PC-3 (cell line): Measurements from ENCODE around the gene PREX1. TPM values are rescaled to one million over a fixed set of nuclear protein-coding genes. Genes with fewer than 3 reads are reported as not detected.

Experiments used
- ATAC-seq: fragments of 200-7000 bp; cut with Tn5 transposase; 2 replicates; pipeline ENCODE4 v1.9.1; 2020; ENCODE audit warnings: mild to moderate bottlenecking, moderate library complexity
- BruUV-seq: library from RNA; stranded (reverse); fragments of 400-500 nt; replicated peaks from 2 replicates; lab custom pipeline; 2021; lab: Mats Ljungman, UMichigan
- CTCF ChIA-PET: fragments of 300-600 bp; sonication (Branson Sonifier 250); formaldehyde crosslinking; loops from one replicate; lab custom pipeline; 2022; ENCODE audit warnings: antibody characterized with exemption; lab: Charles Lee
- POLR2A ChIA-PET: fragments of 300-600 bp; sonication (Branson Sonifier 250); formaldehyde crosslinking; loops from one replicate; lab custom pipeline; 2022; ENCODE audit warnings: antibody characterized with exemption; ENCODE audit not compliant: unreplicated experiment; lab: Charles Lee
- DNase-seq: peaks from one replicate; pipeline ENCODE4 v3.0.0-alpha.2; 2015
- H2AFZ ChIP-seq: fragments of 300-600 bp; sonication (generic); 2 replicates; pipeline ENCODE4 v1.6.0; 2016; ENCODE audit warnings: antibody characterized with exemption, low read length
- H3F3A ChIP-seq: fragments of 300-600 bp; sonication (generic); one replicate; pipeline ENCODE4 v1.6.0; 2017; ENCODE audit warnings: antibody characterized with exemption, low read length, control low read depth, mild to moderate bottlenecking; ENCODE audit not compliant: unreplicated experiment
- H3K27ac ChIP-seq: fragments of 300-600 bp; sonication (generic); 2 replicates; pipeline ENCODE4 v1.5.1; 2016; ENCODE audit warnings: mild to moderate bottlenecking, low read length
- H3K27me3 ChIP-seq: fragments of 300-600 bp; sonication (generic); 2 replicates; pipeline ENCODE4 v1.6.1; 2016; ENCODE audit warnings: low read length, mixed read lengths
- H3K36me3 ChIP-seq: fragments of 300-600 bp; sonication (generic); 2 replicates; pipeline ENCODE4 v1.6.1; 2016; ENCODE audit warnings: low read depth, mixed run types, low read length, mixed read lengths
- H3K4me1 ChIP-seq: fragments of 300-600 bp; sonication (generic); 2 replicates; pipeline ENCODE4 v1.5.1; 2016; ENCODE audit warnings: low read length; ENCODE audit not compliant: insufficient read depth
- H3K4me2 ChIP-seq: fragments of 300-600 bp; sonication (generic); 2 replicates; pipeline ENCODE4 v1.6.0; 2016; ENCODE audit warnings: low read length
- H3K4me3 ChIP-seq: fragments of 300-600 bp; sonication (generic); 2 replicates; pipeline ENCODE4 v1.5.1; 2016; ENCODE audit warnings: mild to moderate bottlenecking, low read length, mixed read lengths
- H3K79me2 ChIP-seq: fragments of 300-600 bp; sonication (generic); 2 replicates; pipeline ENCODE4 v1.6.1; 2017; ENCODE audit warnings: low read length, mixed read lengths
- H3K9ac ChIP-seq: fragments of 300-600 bp; sonication (generic); 2 replicates; pipeline ENCODE4 v1.6.0; 2016; ENCODE audit warnings: mild to moderate bottlenecking, low read length
- H3K9me2 ChIP-seq: fragments of 300-600 bp; sonication (generic); replicated peaks from 2 replicates; pipeline ENCODE4 v1.6.1; 2016; ENCODE audit warnings: mixed run types, low read length, mixed read lengths
- H3K9me3 ChIP-seq: fragments of 300-600 bp; sonication (generic); 2 replicates; pipeline ENCODE4 v1.6.1; 2016; ENCODE audit warnings: low read length, mixed read lengths
- H4K20me1 ChIP-seq: fragments of 300-600 bp; sonication (generic); 2 replicates; pipeline ENCODE4 v1.6.1; 2016; ENCODE audit warnings: low read length, mixed read lengths
- CTCF ChIP-seq: fragments of 300-600 bp; sonication (generic); conservative IDR thresholded peaks from 2 replicates; pipeline ENCODE4 v1.5.1; 2017; ENCODE audit warnings: antibody characterized with exemption, low read depth, mild to moderate bottlenecking, low read length
- EZH2 ChIP-seq: fragments of 300-600 bp; sonication (generic); IDR thresholded peaks from one replicate; pipeline ENCODE4 v1.6.1; 2017; ENCODE audit warnings: antibody characterized with exemption, mild to moderate bottlenecking, low read length; ENCODE audit not compliant: unreplicated experiment
- EZH2phosphoT487 ChIP-seq: fragments of 300-600 bp; sonication (generic); IDR thresholded peaks from 2 replicates; pipeline ENCODE4 v1.6.1; 2018; ENCODE audit warnings: mild to moderate bottlenecking, antibody characterized with exemption, low read length, borderline replicate concordance
- intact Hi-C: fragments of 100-400 bp; cut with micrococcal nuclease; formaldehyde crosslinking; loops from 2 replicates; pipeline ENCODE4 v1.9.0; 2023
- total RNA-seq: library from RNA; depleted of rRNA; stranded (reverse); fragments of >200 nt; gene quantifications from 2 replicates; pipeline ENCODE4 v1.2.3, GENCODE V29; 2014

Gene PREX1
- total RNA-seq, 1 experiment from 2014 or later, result 22.1 TPM

GRCh38 chr20:48787861-48788375, 39.9 kb downstream of the PREX1 start:
- TF ChIP-seq EZH2phosphoT487 (no peak), EZH2 (no peak), CTCF (no peak)
- Histone ChIP-seq H3K9me3 (no peaks in the 10 kb centered on the region), H3K9me2 (no peaks in the 10 kb centered on the region), H3K36me3 (no peaks in the 10 kb centered on the region), H2AFZ (no peak overlapping the region), H3K4me2 (no peak overlapping the region), H3K4me1 (peaks cover 17% of the 10 kb centered on the region), H3F3A (no peaks in the 10 kb centered on the region), H3K9ac (no peak overlapping the region), H3K79me2 (no peaks in the 10 kb centered on the region), H4K20me1 (no peaks in the 10 kb centered on the region), H3K4me3 (no peak overlapping the region), H3K27me3 (no peaks in the 10 kb centered on the region), H3K27ac (no peak overlapping the region)
- ChIA-PET POLR2A (interaction anchor here (0.6 kb wide), 1 partner anchor 1427 kb away, joined by 6 read pairs; no protein-coding TSS in a partner anchor), CTCF (no interaction called here)
- ATAC-seq, result no peak
- intact Hi-C loops, result no loop called here
- peak; percentile 41 for DNase-seq
- BruUV-seq, result no TSS peak

GRCh38 chr20:48786951-48787705, 40.7 kb downstream of the PREX1 start:
- no peaks in the 10 kb centered on the region for H3K79me2 ChIP-seq
- DNase-seq (no peak), ATAC-seq (no peak)
- H3K4me1 ChIP-seq, result peaks cover 17% of the 10 kb centered on the region
- no TSS peak for BruUV-seq
- POLR2A ChIA-PET, result interaction anchor here (0.6 kb wide), 1 partner anchor 1426 kb away, joined by 6 read pairs; no protein-coding TSS in a partner anchor
- H2AFZ ChIP-seq, result no peak overlapping the region
- no peak overlapping the region for H3K4me3 ChIP-seq
- H3K27me3 ChIP-seq, result no peaks in the 10 kb centered on the region
- no peaks in the 10 kb centered on the region for H3K36me3 ChIP-seq
- intact Hi-C loops, result no loop called here
- no peaks in the 10 kb centered on the region for H4K20me1 ChIP-seq
- CTCF ChIA-PET, result no interaction called here
- no peak overlapping the region for H3K9ac ChIP-seq
- H3K9me3 ChIP-seq, result no peaks in the 10 kb centered on the region
- no peak overlapping the region for H3K4me2 ChIP-seq
- no peaks in the 10 kb centered on the region for H3K9me2 ChIP-seq
- no peak overlapping the region for H3K27ac ChIP-seq
- no peak for TF ChIP-seq EZH2
- no peak for TF ChIP-seq EZH2phosphoT487
- no peak for TF ChIP-seq CTCF
- H3F3A ChIP-seq, result no peaks in the 10 kb centered on the region

GRCh38 chr20:48785801-48786200, 42.0 kb downstream of the PREX1 start:
- no peaks in the 10 kb centered on the region for H3K79me2 ChIP-seq
- DNase-seq (no peak), ATAC-seq (no peak)
- no peak overlapping the region for H3K9ac ChIP-seq
- H3K4me3 ChIP-seq, result no peak overlapping the region
- no peak for TF ChIP-seq CTCF
- no peak for TF ChIP-seq EZH2
- no peak for TF ChIP-seq EZH2phosphoT487
- H3K27me3 ChIP-seq, result no peaks in the 10 kb centered on the region
- no peaks in the 10 kb centered on the region for H3K36me3 ChIP-seq
- no peak overlapping the region for H2AFZ ChIP-seq
- POLR2A ChIA-PET, result no interaction called here
- no peaks in the 10 kb centered on the region for H3K9me2 ChIP-seq
- no peak overlapping the region for H3K27ac ChIP-seq
- no peaks in the 10 kb centered on the region for H3F3A ChIP-seq
- CTCF ChIA-PET, result no interaction called here
- intact Hi-C loops, result no loop called here
- H4K20me1 ChIP-seq, result no peaks in the 10 kb centered on the region
- no peak overlapping the region for H3K4me2 ChIP-seq
- peaks cover 6% of the 10 kb centered on the region for H3K4me1 ChIP-seq
- no peaks in the 10 kb centered on the region for H3K9me3 ChIP-seq
- BruUV-seq, result no TSS peak
